Neural cell (in vitro differentiated cells): ENCODE data around the gene CCDC136. TPM values are rescaled to one million over a fixed set of nuclear protein-coding genes. Genes with fewer than 3 reads are reported as not detected.

Experiments
- H2AFZ ChIP-seq: fragments of 200-600, 300-800 bp; sonication (generic), shearing (Covaris generic); 2 replicates; pipeline ENCODE4 v1.6.0; 2014; ENCODE audit warnings: low read depth, mild to moderate bottlenecking, antibody characterized with exemption, low read length, moderate library complexity
- H3F3A ChIP-seq: fragments of 200-600 bp; shearing (Covaris generic); 2 replicates; pipeline ENCODE4 v1.6.1; 2016; ENCODE audit warnings: mild to moderate bottlenecking, moderate library complexity, mixed read lengths, antibody characterized with exemption, low read length; ENCODE audit not compliant: insufficient read depth, poor library complexity, severe bottlenecking
- H3K27ac ChIP-seq: fragments of 200-600, 300-800 bp; sonication (generic), shearing (Covaris generic); 2 replicates; pipeline ENCODE4 v1.5.1; 2014; ENCODE audit warnings: mild to moderate bottlenecking, low read length, moderate library complexity
- H3K27me3 ChIP-seq: fragments of 300-800, 200-600 bp; sonication (generic), shearing (Covaris generic); 2 replicates; pipeline ENCODE4 v1.6.0; 2014; ENCODE audit warnings: mild to moderate bottlenecking, low read depth, low read length, moderate library complexity; ENCODE audit not compliant: insufficient read depth
- H3K36me3 ChIP-seq: fragments of 300-800, 200-600 bp; sonication (generic), shearing (Covaris generic); 2 replicates; pipeline ENCODE4 v1.5.1; 2014; ENCODE audit warnings: mild to moderate bottlenecking, antibody characterized with exemption, low read length, moderate library complexity; ENCODE audit not compliant: insufficient read depth
- H3K4me2 ChIP-seq: fragments of 300-800, 200-600 bp; sonication (generic), shearing (Covaris generic); 2 replicates; pipeline ENCODE4 v1.6.0; 2014; ENCODE audit warnings: mild to moderate bottlenecking, low read length
- H3K4me3 ChIP-seq: fragments of 300-800, 200-600 bp; sonication (generic), shearing (Covaris generic); 2 replicates; pipeline ENCODE4 v1.5.1; 2014; ENCODE audit warnings: mild to moderate bottlenecking, low read length, moderate library complexity
- H3K79me2 ChIP-seq: fragments of 200-600 bp; shearing (Covaris generic); replicated peaks from 2 replicates; pipeline ENCODE4 v1.6.0; 2014; ENCODE audit warnings: mild to moderate bottlenecking, low read length, moderate library complexity; ENCODE audit not compliant: insufficient read depth
- H3K9ac ChIP-seq: fragments of 300-800, 200-600 bp; sonication (generic), shearing (Covaris generic); 2 replicates; pipeline ENCODE4 v1.6.1; 2016; ENCODE audit warnings: mild to moderate bottlenecking, low read length, mixed read lengths
- H3K9me2 ChIP-seq: fragments of 200-600 bp; shearing (Covaris generic); 2 replicates; pipeline ENCODE4 v1.6.1; 2016; ENCODE audit warnings: mild to moderate bottlenecking, low read length, mixed read lengths; ENCODE audit not compliant: insufficient read depth
- H3K9me3 ChIP-seq: fragments of 200-600, 300-800 bp; sonication (generic), shearing (Covaris generic); 2 replicates; pipeline ENCODE4 v1.6.1; 2016; ENCODE audit warnings: mild to moderate bottlenecking, mixed run types, low read length, moderate library complexity, mixed read lengths
- H4K20me1 ChIP-seq: fragments of 200-600 bp; shearing (Covaris generic); 2 replicates; pipeline ENCODE4 v1.6.1; 2016; ENCODE audit warnings: mild to moderate bottlenecking, mixed run types; ENCODE audit not compliant: insufficient read depth
- EP300 ChIP-seq: fragments of 450-650 bp; conservative IDR thresholded peaks from 2 replicates; pipeline ENCODE4 v1.6.1; 2014; ENCODE audit warnings: antibody characterized with exemption, mild to moderate bottlenecking, moderate library complexity; ENCODE audit not compliant: poor library complexity, severe bottlenecking
- EZH2 ChIP-seq: fragments of 200-600, 300-800 bp; shearing (Covaris generic), sonication (generic); IDR thresholded peaks from 2 replicates; pipeline ENCODE4 v1.6.1; 2014; ENCODE audit warnings: antibody characterized with exemption, low read length, borderline replicate concordance, mild to moderate bottlenecking; ENCODE audit not compliant: insufficient read depth, poor library complexity, severe bottlenecking
- MXI1 ChIP-seq: fragments of 450-650 bp; conservative IDR thresholded peaks from 2 replicates; pipeline ENCODE4 v1.6.1; 2014; ENCODE audit warnings: antibody characterized with exemption, mild to moderate bottlenecking; ENCODE audit not compliant: poor library complexity, severe bottlenecking
- POLR2AphosphoS5 ChIP-seq: IDR thresholded peaks from 2 replicates; pipeline ENCODE4 v1.6.1; 2012
- RAD21 ChIP-seq: fragments of 450-650 bp; conservative IDR thresholded peaks from 2 replicates; pipeline ENCODE4 v1.6.1; 2014; ENCODE audit warnings: antibody characterized with exemption, mild to moderate bottlenecking, moderate library complexity
- SMC3 ChIP-seq: fragments of 450-650 bp; conservative IDR thresholded peaks from 2 replicates; pipeline ENCODE4 v1.6.1; 2014; ENCODE audit warnings: antibody characterized with exemption, mild to moderate bottlenecking, moderate library complexity; ENCODE audit not compliant: poor library complexity
- TAF1 ChIP-seq: IDR thresholded peaks from 2 replicates; pipeline ENCODE4 v1.6.1; 2012; ENCODE audit warnings: low read depth
- polyA plus RNA-seq: library from polyadenylated mRNA; depleted of rRNA; stranded (reverse); fragments of >200 nt; gene quantifications from 2 replicates; pipeline ENCODE4 v1.2.3, GENCODE V29; 2014
- TF ChIP-seq, protein P1 (sequence below): IDR thresholded peaks from 2 replicates; pipeline ENCODE4 v1.6.1; 2012; ENCODE audit warnings: borderline replicate concordance
- TF ChIP-seq, protein P2 (sequence below): fragments of 450-650 bp; IDR thresholded peaks from 2 replicates; pipeline ENCODE4 v1.5.1; 2014; ENCODE audit warnings: antibody characterized with exemption, mild to moderate bottlenecking, moderate library complexity; ENCODE audit not compliant: poor library complexity, severe bottlenecking

Gene CCDC136
- polyA plus RNA-seq, 1 donor from 2014 or later, result 42.5 TPM

DNA sequence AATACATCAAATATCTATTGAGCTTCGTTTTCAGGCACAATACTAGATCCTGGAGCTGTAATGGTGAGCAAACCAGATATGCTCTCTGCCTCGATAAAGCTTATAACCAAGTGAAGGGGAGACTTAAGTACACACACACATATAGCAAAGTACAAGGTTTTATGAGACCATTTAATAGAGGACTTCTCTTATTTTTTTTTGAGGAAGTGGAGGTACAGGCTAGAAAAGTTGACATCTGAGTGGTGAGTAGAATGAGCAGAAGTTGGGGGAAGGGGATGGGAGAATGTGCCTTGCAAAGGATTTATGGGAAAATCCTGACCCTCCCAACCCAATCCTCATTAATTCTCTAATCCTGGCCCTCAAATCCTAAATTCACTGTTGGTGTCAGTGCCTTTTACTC lies 7.7 kb downstream of the CCDC136 start:
- H3K27ac ChIP-seq, result no peak overlapping the region
- no peaks in the 10 kb centered on the region for H3K79me2 ChIP-seq
- H3K27me3 ChIP-seq, result no peaks in the 10 kb centered on the region
- TF ChIP-seq, protein P1, sequence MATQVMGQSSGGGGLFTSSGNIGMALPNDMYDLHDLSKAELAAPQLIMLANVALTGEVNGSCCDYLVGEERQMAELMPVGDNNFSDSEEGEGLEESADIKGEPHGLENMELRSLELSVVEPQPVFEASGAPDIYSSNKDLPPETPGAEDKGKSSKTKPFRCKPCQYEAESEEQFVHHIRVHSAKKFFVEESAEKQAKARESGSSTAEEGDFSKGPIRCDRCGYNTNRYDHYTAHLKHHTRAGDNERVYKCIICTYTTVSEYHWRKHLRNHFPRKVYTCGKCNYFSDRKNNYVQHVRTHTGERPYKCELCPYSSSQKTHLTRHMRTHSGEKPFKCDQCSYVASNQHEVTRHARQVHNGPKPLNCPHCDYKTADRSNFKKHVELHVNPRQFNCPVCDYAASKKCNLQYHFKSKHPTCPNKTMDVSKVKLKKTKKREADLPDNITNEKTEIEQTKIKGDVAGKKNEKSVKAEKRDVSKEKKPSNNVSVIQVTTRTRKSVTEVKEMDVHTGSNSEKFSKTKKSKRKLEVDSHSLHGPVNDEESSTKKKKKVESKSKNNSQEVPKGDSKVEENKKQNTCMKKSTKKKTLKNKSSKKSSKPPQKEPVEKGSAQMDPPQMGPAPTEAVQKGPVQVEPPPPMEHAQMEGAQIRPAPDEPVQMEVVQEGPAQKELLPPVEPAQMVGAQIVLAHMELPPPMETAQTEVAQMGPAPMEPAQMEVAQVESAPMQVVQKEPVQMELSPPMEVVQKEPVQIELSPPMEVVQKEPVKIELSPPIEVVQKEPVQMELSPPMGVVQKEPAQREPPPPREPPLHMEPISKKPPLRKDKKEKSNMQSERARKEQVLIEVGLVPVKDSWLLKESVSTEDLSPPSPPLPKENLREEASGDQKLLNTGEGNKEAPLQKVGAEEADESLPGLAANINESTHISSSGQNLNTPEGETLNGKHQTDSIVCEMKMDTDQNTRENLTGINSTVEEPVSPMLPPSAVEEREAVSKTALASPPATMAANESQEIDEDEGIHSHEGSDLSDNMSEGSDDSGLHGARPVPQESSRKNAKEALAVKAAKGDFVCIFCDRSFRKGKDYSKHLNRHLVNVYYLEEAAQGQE, result no peak
- TF ChIP-seq SMC3 (no peak), RAD21 (no peak), MXI1 (no peak)
- TF ChIP-seq, protein P2, sequence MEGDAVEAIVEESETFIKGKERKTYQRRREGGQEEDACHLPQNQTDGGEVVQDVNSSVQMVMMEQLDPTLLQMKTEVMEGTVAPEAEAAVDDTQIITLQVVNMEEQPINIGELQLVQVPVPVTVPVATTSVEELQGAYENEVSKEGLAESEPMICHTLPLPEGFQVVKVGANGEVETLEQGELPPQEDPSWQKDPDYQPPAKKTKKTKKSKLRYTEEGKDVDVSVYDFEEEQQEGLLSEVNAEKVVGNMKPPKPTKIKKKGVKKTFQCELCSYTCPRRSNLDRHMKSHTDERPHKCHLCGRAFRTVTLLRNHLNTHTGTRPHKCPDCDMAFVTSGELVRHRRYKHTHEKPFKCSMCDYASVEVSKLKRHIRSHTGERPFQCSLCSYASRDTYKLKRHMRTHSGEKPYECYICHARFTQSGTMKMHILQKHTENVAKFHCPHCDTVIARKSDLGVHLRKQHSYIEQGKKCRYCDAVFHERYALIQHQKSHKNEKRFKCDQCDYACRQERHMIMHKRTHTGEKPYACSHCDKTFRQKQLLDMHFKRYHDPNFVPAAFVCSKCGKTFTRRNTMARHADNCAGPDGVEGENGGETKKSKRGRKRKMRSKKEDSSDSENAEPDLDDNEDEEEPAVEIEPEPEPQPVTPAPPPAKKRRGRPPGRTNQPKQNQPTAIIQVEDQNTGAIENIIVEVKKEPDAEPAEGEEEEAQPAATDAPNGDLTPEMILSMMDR, result no peak
- no peak overlapping the region for H3K4me3 ChIP-seq
- no peaks in the 10 kb centered on the region for H4K20me1 ChIP-seq
- no peak overlapping the region for H2AFZ ChIP-seq
- no peak overlapping the region for H3K9ac ChIP-seq
- no peaks in the 10 kb centered on the region for H3F3A ChIP-seq
- no peak overlapping the region for H3K4me2 ChIP-seq
- no peaks in the 10 kb centered on the region for H3K9me2 ChIP-seq
- H3K36me3 ChIP-seq, result peaks cover 3% of the 10 kb centered on the region
- no peaks in the 10 kb centered on the region for H3K9me3 ChIP-seq

DNA sequence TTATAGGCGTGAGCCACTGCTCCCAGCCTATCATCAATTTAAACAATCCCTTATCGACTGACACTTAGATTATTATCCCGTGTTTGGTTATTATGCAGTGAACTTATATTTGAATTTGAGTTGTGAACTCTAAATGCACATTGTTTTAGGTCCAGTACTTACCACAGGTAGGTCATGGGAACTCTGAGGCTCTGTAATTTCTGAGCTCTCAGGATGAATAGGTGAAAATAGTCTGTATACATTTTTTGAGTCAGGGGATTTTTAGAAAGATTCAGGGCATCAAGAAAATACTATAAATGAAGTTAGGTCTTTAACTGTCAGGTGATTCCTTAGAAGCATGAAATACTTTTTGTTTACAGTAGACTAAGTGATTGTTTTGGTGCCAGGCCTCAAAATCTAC lies 8.8 kb downstream of the CCDC136 start:
- no peaks in the 10 kb centered on the region for H3K79me2 ChIP-seq

More for the DNA sequence above, 8.8 kb downstream of the CCDC136 start:
- Histone ChIP-seq H3K27ac (no peak overlapping the region), H2AFZ (no peak overlapping the region), H4K20me1 (no peaks in the 10 kb centered on the region), H3K9ac (no peak overlapping the region), H3F3A (no peaks in the 10 kb centered on the region), H3K9me2 (no peaks in the 10 kb centered on the region), H3K9me3 (no peaks in the 10 kb centered on the region), H3K36me3 (peaks cover 5% of the 10 kb centered on the region), H3K4me2 (no peak overlapping the region), H3K27me3 (no peaks in the 10 kb centered on the region), H3K4me3 (no peak overlapping the region)
- TF ChIP-seq TAF1 (no peak), SMC3 (no peak), MXI1 (no peak), EZH2 (no peak), EP300 (no peak), POLR2AphosphoS5 (no peak), RAD21 (no peak)
- TF ChIP-seq, protein P2, result no peak
- TF ChIP-seq, protein P1, result no peak
